ENCODE measurements around the gene GNLY. TPM values are rescaled to one million over a fixed set of nuclear protein-coding genes. Genes with fewer than 3 reads are reported as not detected.
"Not testable (repeated sequence)": the region's sequence is repeated elsewhere in the genome, so short reads cannot be mapped to it uniquely, and the experiment has no call there.

GNLY gene
- total and polyA plus RNA-seq, 2 of the 4 experiments (the other 2 are of a cell fraction): not detected

GRCh38 chr2:85657399-85657798 is 36.8 kb upstream of the GNLY start:
- H2AFZ ChIP-seq (replicated peaks; ENCODE audit: low read length, poor library complexity): not testable (repeated sequence)

More at GRCh38 chr2:85657399-85657798, 36.8 kb upstream of the GNLY start:
- CTCF ChIA-PET; H3K23ac ChIP-seq (ENCODE audit: low read depth, low read length); intact Hi-C loops (cut with micrococcal nuclease); H4K20me1 ChIP-seq (ENCODE audit: insufficient read depth, low read length); H3K56ac ChIP-seq (ENCODE audit: extremely low read depth, insufficient read depth, low read length); H3K36me3 ChIP-seq (ENCODE audit: control insufficient read depth, insufficient read depth, low read length); H3K79me1 ChIP-seq (ENCODE audit: low read depth in 1 of 2, low read length in 2 of 2); H3K27me3 ChIP-seq (ENCODE audit: control insufficient read depth, insufficient read depth, low read length); in situ Hi-C loops (cut with MboI; ENCODE audit: low sequenced_read_pairs); H3K9me3 ChIP-seq (ENCODE audit: control insufficient read depth, insufficient read depth, low read length); H3K4ac ChIP-seq (ENCODE audit: low read depth, low read length); H4K8ac ChIP-seq (ENCODE audit: low read depth in 2 of 2, low read length in 2 of 2); H3K4me3 ChIP-seq (ENCODE audit: insufficient read depth, low read depth, low read length); H2BK5ac ChIP-seq (ENCODE audit: low read depth, low read length, poor library complexity, severe bottlenecking); DNase-seq; H2BK20ac ChIP-seq (ENCODE audit: low read depth, low read length); H4K91ac ChIP-seq (ENCODE audit: insufficient read depth, low read depth, low read length); H4K5ac ChIP-seq (ENCODE audit: low read depth, low read length); H3K14ac ChIP-seq (replicated peaks; ENCODE audit: low read depth, low read length); dilution Hi-C loops (cut with HindIII; ENCODE audit: low sequenced_read_pairs, unreplicated experiment); H3K27ac ChIP-seq (ENCODE audit: insufficient read depth, low read length); H2AK5ac ChIP-seq (ENCODE audit: low read depth, low read length); H3K18ac ChIP-seq (ENCODE audit: low read depth, low read length); H2AK9ac ChIP-seq (replicated peaks; ENCODE audit: low read depth, low read length, poor library complexity); H2BK15ac ChIP-seq (ENCODE audit: low read depth, low read length); ATAC-seq (ENCODE audit: low read depth); BruUV-seq (replicated peaks); H3K4me2 ChIP-seq (ENCODE audit: low read depth, low read length); H2BK120ac ChIP-seq (ENCODE audit: low read depth, low read length); H3K9ac ChIP-seq (ENCODE audit: low read depth, low read length): not testable (repeated sequence)
- peaks cover 12% of the 10 kb centered on the region for H3K4me1 ChIP-seq (ENCODE audit: control insufficient read depth, insufficient read depth, low read length)
- POLR2A ChIA-PET (ENCODE audit: unreplicated experiment): interaction anchor here (0.6 kb wide), 1 partner anchor 228 kb away, joined by 5 read pairs; no protein-coding TSS in a partner anchor
- peaks cover 22% of the 10 kb centered on the region for H3K9me1 ChIP-seq (ENCODE audit: insufficient read depth, low read length)
- no CpG with 5 or more reads among the region's 4 CpGs for WGBS, 2 experiments (ENCODE audit: extremely low coverage in 2 of 2, insufficient read length in 1 of 2)

All from IMR-90 (cell line).